Hematopoietic multipotent progenitor cell treated with erythropoietin and hydrocortisone succinate and interleukin-3 and kit ligand, for 15 days (in vitro differentiated cells): ENCODE data around the gene ACE.

ENCODE experiments used
- DNase-seq: peaks from one replicate; pipeline ENCODE4 v3.0.0-alpha.2; 2015; ENCODE audit warnings: low spot score

Gene ACE

DNA sequence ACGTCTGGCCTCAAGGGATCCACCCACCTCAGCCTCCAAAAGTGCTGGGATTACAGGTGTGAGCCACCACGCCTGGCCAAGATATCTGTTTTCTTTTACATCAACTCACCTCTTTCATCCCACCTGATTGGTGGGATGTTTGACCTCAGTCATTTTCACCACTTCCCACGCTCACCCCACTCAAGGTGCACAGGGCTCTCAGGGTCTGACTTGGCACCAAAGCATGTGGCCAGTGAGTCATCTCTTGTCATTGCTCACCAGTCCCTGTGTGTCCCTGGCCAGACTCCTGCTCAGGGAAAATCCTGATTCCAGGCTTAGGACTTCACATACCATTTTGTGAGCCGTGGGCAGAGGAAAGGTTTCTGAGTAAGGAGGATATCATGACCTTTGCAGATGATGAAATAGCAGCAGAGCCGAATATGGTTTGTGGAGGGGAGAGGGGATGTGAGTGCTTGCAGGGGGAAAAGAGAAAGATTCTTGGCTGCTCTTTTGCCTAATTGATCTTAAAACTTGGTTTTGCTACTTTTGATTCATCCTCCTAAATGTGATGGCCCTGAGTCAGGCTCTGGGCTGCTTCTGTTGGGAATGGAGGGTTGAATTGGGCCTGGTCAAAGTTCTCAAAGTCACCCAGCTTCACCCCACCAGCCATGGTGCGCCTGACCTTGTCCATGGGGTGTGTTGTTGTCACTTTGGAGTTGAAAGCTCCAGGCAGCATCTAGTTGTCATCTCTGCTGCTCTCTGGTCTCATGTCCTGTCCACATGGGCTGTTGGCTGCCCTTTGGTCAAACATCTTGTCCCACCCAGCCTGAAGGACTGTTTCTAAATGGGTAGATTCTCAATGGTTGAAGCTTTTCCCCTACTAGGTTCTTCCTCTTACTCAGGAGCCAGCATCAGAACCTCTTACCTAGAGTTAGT lies 40.3 kb downstream of the ACE start:
- DNase-seq, result no peak

DNA sequence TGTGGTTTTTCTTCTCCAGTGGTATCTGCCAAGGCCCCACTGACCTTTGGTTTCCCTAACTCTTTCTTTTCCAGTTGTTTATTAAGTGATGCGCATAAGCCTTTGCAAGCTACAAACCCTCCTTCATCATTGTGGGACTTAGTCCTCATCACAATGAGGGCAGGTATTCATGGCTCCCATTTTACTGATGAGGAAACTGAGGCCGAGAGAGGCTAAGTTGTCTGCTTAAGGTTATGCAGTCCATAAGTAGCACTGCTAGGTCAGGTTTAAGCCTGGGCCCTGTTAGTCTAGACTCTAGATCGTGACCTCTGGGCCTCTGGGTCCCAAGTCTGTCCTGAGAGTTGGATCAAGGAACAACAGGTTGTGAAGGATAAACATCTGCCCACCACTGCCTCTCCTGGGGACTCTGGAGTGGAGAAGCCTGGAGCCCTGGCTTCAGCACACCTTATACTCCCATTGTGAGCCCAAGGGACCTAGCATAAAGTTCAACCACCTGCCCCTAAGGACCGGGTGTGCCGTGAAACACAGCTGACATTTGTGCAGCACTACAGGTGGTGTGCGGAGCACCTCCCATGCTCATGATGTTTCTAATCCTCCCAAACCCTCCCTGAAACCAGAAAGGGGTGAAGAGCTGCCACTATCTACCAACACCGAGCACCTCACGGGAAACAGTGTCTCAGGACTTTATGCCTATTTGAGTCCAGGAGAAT lies 41.1 kb downstream of the ACE start:
- no peak for DNase-seq

DNA sequence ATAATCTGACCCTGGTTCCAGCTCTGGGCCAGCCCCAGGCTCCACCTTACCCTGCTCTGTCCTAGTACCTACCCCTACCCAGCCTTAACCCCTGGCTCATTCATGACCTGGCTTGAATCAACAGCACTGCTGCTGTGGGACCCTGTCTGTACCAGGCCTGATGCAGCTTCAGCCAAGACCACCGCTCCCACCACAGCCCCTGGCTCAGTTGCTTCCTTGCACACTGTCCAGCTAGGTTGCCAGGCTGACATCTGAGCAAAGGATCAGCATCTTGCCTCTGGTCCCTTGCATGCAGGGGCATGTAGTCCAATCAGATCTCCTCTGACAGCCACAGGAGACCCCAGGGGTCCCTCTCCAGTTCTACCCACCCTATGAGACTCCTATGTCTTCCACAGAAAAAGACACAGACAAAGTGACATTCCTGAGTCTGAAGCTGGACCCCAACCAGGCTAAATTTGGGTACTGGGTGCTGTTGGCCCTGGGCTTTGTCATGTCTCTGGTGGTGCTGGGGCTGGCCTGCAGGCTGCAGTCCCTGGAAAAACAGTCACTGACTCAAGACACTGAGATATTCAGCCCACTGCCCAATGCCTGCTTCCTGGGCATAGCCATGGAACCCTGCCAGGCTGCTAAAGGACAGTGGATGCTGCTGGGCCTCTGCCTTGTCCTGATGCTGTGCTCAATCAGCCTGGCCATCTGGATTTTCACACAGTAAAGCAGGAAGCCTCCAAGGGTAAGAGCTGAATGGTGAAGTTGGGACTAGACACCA lies 42.4 kb downstream of the ACE start:
- no peak for DNase-seq

DNA sequence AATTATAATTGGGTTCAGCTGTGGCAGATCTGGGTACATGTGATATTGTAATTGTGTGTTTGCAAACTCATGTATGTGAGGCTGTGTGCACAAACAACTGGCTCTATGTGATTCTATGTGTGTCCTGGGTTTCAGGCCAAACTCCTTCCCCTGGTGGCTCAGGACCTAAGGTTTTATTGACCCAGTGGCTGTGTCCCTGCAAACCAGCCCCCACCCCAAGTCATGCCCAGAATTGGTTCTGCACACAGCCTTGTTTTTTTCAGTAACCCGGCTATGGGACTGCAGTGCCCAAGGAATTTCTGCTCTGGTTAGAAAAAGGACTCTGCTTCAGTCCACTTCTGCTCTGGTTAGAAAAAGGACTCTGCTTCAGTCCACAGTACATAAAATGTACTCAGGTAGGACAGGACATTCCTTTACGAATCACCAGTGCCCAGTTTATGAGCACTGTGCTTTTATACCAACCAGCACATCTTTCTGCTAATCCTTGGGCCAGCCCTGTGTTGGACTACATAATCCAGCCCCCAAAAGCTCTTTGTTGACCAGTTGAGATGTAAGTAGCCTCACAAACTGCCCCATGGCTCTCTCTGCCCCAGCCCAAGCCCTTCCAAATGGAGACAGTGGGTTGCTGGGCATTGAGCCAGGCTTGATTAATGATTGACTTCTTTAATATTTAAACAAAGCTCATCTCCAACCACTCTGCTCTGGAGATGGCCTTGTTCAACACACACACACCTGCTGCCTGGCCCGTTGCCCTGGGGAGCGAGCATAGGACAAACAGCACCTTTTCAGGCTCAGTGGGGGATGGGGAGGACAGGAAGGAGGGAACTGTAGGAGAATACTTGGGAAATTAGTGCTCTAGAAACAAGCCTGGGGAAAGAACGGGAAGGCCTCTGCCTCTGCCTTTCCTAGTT lies 43.4 kb downstream of the ACE start:
- no peak for DNase-seq

DNA sequence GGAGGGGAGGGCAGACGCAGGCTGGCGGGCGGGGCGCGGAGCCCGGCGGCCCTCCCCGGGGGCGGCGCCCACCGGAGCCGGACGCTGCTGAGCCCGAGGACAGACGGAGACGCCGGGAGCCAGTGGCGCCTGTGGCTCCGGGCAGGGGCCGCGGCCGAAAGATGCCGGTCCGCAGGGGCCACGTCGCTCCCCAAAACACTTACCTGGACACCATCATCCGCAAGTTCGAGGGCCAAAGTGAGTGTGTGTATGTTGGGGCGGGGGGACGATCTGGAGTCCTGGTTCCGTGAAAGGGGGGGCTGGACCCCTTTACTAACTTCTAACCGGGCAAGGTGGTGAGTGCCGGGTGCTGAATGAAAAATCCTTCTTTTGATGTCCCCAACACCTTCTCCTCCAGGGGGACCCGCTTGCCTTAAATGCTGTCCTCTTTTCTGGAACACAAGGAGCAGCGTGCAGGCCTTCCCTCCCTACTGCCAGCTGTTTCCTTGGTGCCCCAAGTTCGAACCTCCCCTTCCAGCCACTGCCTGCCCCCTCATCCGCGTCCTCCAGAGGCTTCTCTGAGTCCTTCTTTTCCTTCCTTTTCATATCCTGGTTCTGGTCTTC lies 46.5 kb downstream of the ACE start, which contains the start of gene KCNH6:
Gene KCNH6, plus strand, starts transcription at position 106 of the 603 bp plus-strand sequence. Its CDS starts 56 bp downstream, at position 162.
- DNase-seq, result no peak

DNA sequence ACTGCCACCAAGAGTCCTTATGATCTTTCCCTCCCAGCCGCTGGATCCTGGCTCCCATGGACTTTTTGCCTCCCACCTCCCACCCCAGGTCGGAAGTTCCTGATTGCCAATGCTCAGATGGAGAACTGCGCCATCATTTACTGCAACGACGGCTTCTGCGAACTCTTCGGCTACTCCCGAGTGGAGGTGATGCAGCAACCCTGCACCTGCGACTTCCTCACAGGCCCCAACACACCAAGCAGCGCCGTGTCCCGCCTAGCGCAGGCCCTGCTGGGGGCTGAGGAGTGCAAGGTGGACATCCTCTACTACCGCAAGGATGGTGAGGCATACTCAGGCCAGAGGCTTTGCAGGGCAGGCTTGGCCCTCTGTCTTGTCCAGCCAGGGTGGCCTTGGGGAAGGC lies 47.2 kb downstream of the ACE start:
- no peak for DNase-seq

DNA sequence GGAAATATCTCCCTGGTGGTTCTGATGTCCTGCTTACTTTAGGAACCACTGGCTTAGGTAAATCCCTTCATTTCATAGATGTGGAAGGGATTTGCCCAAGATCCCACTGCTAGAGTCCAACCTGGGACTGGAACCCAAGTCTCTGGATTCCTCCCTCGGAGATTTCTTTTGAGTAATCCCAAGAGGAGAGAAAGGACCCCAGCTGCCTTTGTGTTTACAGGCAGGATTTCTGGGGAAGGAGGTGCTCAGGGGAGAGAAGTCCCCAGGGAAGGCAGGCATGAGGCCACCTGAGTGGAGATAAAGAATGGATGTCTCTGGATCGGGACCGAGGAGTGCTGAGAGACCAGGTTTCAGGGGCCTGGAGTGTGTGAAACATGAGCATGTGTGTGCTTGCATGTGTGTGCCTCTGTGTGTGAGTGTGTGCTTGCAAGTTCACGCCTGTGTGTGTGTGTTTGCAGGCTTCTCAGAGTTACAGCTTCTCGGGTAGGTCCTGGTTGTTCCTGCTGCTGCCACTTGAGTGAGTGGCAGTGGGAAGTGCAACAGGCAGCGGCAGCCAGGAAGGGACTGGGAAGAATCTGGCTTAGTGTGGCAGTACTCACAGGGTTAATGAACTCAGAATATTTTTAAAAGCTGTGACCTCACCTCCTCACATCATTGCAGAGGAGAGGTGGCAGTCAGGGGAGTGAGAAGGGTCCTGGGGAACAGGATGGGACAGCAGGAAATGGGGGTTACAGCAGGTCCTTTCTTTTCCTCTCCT lies 48.5 kb downstream of the ACE start:
- no peak for DNase-seq

DNA sequence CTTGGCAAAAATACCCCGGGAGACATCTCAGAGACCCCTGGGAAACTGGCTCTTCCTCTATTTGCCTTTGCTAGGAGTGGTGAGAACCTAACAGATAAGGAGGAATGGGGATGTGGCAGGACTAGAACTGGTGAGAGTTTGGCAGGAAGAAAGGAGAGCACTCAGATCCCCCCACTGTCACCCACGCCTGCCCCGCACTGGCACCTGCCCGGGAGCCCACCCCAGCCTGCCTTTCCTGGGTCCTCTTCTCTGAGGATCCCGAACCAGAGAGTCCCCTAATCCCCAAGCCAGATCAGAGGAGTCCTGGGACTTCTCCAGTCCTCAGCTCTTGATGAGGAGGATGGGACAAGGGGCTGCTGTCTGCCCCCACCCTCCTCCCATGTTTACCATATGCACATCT lies 50.0 kb downstream of the ACE start:
- no peak for DNase-seq

DNA sequence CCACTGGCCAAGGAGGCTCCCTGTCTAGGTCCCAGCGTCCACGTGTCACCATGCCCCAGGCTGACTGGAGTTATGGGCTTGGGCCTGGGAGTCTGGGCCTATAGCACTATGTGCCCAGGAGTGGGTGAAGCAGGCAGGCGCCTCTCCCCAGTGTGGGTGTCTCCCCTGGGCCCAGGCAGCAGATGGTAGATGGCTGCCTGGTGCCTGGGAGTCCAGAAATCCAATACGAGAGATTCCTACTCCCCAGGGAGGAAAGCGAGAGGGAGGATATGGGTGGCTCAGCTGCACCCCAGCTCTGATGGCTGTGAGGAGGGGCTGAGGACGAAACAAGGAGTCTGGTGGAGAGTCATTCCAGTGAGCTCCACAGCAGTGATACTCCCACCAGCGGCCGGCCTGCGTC lies 51.3 kb downstream of the ACE start:
- DNase-seq, result no peak

DNA sequence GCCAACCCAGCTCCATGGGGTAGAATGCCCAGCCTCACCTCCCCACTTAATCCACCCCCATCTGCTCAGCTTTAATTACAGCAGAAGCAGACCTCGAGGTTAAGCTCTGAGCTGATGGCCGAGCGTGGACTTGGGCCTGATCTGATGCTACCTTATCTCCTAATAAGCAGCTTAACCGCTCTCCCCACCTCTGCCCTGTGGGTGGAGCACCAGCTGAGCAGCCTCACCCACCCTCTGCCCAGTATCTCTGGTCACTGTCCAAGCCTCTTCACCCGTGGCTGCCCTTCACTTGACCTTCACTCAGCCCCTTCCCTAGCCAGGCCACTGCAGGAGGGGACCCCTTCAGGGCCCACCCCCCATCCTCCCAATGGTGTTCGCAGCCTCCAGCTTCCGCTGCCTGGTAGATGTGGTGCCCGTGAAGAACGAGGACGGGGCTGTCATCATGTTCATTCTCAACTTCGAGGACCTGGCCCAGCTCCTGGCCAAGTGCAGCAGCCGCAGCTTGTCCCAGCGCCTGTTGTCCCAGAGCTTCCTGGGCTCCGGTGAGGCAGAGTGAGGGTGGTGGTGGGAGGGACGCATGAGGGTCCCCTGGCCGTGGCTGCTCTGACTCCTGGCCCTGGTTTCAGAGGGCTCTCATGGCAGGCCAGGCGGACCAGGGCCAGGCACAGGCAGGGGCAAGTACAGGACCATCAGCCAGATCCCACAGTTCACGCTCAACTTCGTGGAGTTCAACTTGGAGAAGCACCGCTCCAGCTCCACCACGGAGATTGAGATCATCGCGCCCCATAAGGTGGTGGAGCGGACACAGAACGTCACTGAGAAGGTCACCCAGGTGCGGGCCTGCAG lies 53.1 kb downstream of the ACE start:
- peak; percentile 36 for DNase-seq

DNA sequence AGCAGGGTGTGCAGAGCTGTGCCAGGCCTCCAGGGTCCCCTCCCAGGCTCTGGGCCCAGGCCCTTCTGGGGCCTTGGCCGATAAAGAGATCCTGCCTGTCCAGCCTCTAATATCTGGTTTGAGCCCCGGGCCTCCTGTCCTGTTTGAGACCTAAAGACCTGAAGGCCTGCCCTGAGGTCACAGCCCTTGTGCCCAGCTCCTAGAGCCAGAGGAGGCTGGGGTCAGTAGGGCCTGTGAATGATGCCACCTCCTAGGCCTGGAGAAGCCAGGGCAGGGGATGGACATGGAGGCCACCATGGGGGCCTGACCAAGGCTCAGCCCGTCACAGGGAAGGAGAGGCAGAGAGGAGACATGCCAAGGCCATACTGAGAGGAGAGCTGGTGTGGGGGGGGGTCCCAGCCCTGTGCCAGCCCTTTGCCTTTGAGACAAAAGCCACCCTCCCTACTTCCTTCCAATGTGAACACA lies 53.7 kb downstream of the ACE start:
- DNase-seq, result no peak

DNA sequence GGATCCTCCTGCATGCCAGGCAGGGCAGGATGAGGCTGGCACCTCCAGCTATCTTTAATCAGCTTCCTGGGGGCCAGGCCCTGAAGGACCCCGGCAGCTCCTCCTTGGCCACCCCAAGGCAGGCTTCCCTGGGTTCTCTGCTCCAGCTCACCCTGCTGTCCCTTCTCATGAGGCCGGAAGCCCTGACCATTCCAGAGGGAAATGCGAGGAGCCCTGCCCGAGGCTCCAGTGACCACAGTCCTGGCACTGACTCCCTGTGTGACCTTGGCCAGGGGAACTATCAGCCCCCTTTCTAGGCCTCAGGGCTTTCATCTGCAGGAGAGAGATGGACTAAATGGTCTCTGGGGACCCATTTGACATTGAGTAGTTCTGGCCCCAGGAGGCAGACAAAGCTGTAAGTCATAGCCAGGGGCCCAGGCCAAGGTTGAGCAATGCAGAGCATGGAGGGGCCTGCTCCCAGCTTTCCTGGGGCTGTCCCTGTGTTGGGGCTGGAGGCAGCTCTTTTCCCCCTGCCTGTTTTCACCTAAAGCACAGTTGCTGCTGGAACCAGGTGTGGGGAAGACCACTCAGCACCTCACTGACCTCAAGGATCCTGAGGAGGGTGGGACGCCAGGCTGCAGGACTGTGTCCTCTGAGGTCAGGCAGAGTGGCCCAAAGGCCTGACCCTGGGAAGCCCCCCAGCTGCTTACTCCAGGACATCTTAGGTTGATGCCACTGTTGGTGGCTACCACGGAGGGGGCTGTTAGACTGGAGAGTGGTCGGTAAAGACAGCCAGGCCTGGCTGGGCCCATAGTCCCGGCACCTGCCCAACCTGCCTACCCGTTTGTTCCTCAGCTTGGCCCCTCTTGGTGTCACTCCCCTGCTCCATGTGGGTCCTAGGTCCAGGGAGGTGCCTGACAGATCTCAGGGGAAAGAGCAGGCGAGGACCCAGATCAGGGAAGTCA lies 54.4 kb downstream of the ACE start:
- no peak for DNase-seq

DNA sequence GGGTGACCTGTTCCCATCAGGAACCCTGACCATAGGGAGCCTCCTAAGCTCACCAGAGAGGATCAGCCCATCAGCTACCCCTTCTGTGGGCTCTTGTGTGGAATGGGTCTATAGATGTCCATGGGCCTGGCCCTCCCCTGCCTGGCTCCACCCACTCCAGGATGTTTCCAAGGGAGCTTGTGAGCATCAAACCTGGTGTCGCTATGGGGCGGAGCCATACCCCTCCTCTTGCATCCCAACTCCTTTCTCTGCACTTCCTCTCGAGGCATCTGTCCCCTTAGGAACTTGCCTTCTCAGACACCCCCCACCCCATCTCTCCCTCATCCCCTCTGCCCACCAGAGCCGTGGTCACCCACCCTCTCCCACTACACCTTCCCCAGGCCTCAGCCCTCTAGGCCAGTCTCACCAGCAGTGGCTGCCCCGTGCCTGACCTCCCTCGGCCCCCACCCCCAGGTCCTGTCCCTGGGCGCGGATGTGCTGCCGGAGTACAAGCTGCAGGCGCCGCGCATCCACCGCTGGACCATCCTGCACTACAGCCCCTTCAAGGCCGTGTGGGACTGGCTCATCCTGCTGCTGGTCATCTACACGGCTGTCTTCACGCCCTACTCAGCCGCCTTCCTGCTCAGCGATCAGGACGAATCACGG lies 56.7 kb downstream of the ACE start:
- no peak for DNase-seq

DNA sequence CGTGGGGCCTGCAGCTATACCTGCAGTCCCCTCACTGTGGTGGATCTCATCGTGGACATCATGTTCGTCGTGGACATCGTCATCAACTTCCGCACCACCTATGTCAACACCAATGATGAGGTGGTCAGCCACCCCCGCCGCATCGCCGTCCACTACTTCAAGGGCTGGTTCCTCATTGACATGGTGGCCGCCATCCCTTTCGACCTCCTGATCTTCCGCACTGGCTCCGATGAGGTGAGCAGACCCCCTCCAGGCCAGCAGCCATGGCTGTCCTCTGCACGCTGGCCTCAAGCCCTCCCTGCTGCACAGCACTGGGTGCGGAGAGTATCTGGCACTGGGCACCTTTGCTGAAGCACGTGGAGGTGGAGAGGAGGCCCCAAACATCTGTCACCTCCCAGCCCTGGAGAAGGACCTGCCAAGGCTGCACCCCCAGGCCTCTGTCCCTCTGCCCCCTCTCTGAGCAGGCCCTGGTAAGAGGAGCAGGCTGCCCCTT lies 57.3 kb downstream of the ACE start:
- DNase-seq, result no peak

DNA sequence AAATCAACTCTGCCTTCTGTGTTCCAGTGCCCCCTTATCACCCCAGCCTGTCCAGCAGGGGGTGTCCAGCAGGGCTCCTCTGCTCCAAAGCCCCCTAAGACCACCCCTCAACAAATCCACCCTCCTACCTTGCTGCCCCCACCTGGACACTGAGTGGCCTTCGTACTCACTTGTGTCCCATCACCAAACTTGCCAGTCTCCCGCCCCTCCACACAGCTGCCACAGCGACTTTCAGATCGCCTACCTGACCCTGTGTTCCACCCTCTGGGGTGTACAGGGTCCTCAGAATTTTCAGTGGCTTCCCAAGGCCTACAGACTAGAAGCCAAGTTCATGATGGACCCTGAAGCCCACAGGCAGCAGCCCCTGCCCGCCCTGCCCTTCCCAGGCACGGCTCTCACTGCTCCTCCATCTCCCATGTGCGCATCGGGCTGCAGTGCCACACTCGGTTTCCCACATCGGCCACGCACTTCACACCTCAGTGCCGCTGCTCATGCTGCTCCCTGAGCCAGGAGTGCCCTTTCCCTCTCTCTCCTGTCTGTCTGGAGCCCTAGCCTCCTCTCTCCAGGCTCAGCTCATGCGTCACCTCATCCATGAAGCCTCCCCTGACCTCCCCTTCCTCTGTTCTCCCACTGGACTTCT lies 58.1 kb downstream of the ACE start:
- no peak for DNase-seq

DNA sequence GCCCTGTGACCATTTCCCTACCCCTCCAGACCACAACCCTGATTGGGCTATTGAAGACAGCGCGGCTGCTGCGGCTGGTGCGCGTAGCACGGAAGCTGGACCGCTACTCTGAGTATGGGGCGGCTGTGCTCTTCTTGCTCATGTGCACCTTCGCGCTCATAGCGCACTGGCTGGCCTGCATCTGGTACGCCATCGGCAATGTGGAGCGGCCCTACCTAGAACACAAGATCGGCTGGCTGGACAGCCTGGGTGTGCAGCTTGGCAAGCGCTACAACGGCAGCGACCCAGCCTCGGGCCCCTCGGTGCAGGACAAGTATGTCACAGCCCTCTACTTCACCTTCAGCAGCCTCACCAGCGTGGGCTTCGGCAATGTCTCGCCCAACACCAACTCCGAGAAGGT lies 58.8 kb downstream of the ACE start:
- no peak for DNase-seq

DNA sequence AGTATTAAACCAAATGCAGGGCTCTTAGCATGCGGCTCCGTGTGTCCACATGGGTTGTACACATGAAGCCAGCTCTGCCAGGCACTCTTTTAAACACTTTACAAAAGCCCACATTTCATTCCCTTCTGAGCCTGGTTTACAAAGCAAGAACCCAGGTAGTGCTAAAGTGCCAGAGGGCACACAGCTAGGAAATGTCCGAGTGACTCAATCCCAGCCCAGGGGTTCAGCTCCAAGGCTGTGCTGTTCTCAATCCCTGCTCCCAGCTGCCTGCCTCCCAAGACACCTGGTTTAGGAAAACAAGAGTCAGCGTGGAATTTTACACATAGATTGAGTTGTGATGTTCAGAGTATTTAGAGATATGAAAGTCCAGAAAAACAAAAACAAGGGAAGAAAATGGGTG lies 60.1 kb downstream of the ACE start:
- DNase-seq, result no peak
